WTC11 (cell line): ENCODE data around the gene DNM1. TPM values are rescaled to one million over a fixed set of nuclear protein-coding genes. Genes with fewer than 3 reads are reported as not detected.
A peak's percentile ranks its signal among the peaks of the same experiment; 100 is the strongest.

Experiments
- ATAC-seq: fragments of 200-7000 bp; cut with Tn5 transposase; 2 replicates; pipeline ENCODE4 v1.10.0; 2021; ENCODE audit warnings: mild to moderate bottlenecking, moderate library complexity
- CTCF ChIA-PET: fragments of 300-600 bp; sonication (Branson Sonifier 250); formaldehyde crosslinking; loops from one replicate; lab custom pipeline; 2021; ENCODE audit warnings: antibody characterized with exemption; lab: Charles Lee
- POLR2A ChIA-PET: fragments of 350-600 bp; sonication (Branson Sonifier 250); formaldehyde crosslinking; loops from one replicate; lab custom pipeline; 2021; ENCODE audit warnings: antibody characterized with exemption; lab: Charles Lee
- DNase-seq: peaks from one replicate; pipeline ENCODE4 v3.0.0; 2021; ENCODE audit warnings: low spot score
- H3K27ac Mint-ChIP-seq: 2 replicates; pipeline ENCODE4 v1.8.0; 2021; ENCODE audit warnings: mixed read lengths
- H3K27me3 Mint-ChIP-seq: 2 replicates; pipeline ENCODE4 v1.8.0; 2021; ENCODE audit warnings: low read depth, mild to moderate bottlenecking, moderate library complexity, mixed read lengths
- H3K36me3 Mint-ChIP-seq: 2 replicates; pipeline ENCODE4 v1.8.0; 2021; ENCODE audit warnings: mixed read lengths
- H3K4me1 Mint-ChIP-seq: 2 replicates; pipeline ENCODE4 v1.8.0; 2022; ENCODE audit warnings: mixed read lengths
- H3K4me3 Mint-ChIP-seq: 2 replicates; pipeline ENCODE4 v1.8.0; 2021; ENCODE audit warnings: mild to moderate bottlenecking, moderate library complexity, mixed read lengths
- H3K9me3 Mint-ChIP-seq: 2 replicates; pipeline ENCODE4 v1.8.0; 2021; ENCODE audit warnings: mixed read lengths
- ARID4B ChIP-seq: sonication (generic); formaldehyde crosslinking; IDR thresholded peaks from 2 replicates; pipeline ENCODE4 v1.8.0; 2023; ENCODE audit warnings: missing genetic modification reagents, mild to moderate bottlenecking, borderline replicate concordance
- ATF3 ChIP-seq: sonication (generic); formaldehyde crosslinking; conservative IDR thresholded peaks from 2 replicates; pipeline ENCODE4 v1.8.1; 2022; ENCODE audit warnings: mild to moderate bottlenecking, missing genetic modification reagents
- CREB1 ChIP-seq: sonication (generic); formaldehyde crosslinking; IDR thresholded peaks from 2 replicates; pipeline ENCODE4 v1.8.0; 2023; ENCODE audit warnings: mild to moderate bottlenecking, missing genetic modification reagents
- CREM ChIP-seq: sonication (generic); formaldehyde crosslinking; IDR thresholded peaks from 2 replicates; pipeline ENCODE4 v1.8.1; 2022; ENCODE audit warnings: mild to moderate bottlenecking, missing genetic modification reagents, moderate library complexity
- ELF4 ChIP-seq: sonication (generic); formaldehyde crosslinking; IDR thresholded peaks from 2 replicates; pipeline ENCODE4 v1.8.1; 2022; ENCODE audit warnings: low read depth, mild to moderate bottlenecking, moderate library complexity, missing genetic modification reagents
- ETV6 ChIP-seq: sonication (generic); formaldehyde crosslinking; IDR thresholded peaks from 2 replicates; pipeline ENCODE4 v1.8.1; 2022; ENCODE audit warnings: mild to moderate bottlenecking, missing genetic modification reagents
- GABPB1 ChIP-seq: sonication (generic); formaldehyde crosslinking; IDR thresholded peaks from 2 replicates; pipeline ENCODE4 v1.8.1; 2023; ENCODE audit warnings: mild to moderate bottlenecking, missing genetic modification reagents
- HMGXB4 ChIP-seq: sonication (generic); formaldehyde crosslinking; IDR thresholded peaks from 2 replicates; pipeline ENCODE4 v1.8.1; 2023; ENCODE audit warnings: mild to moderate bottlenecking, moderate library complexity, missing genetic modification reagents
- MYBL2 ChIP-seq: sonication (generic); formaldehyde crosslinking; IDR thresholded peaks from 2 replicates; pipeline ENCODE4 v1.8.1; 2023; ENCODE audit warnings: mild to moderate bottlenecking, moderate library complexity, missing genetic modification reagents
- NR1H2 ChIP-seq: sonication (generic); formaldehyde crosslinking; IDR thresholded peaks from 2 replicates; pipeline ENCODE4 v1.9.0; 2021; ENCODE audit warnings: mild to moderate bottlenecking, moderate library complexity, missing genetic modification reagents
- PREB ChIP-seq: sonication (generic); formaldehyde crosslinking; IDR thresholded peaks from 2 replicates; pipeline ENCODE4 v1.8.1; 2022; ENCODE audit warnings: mild to moderate bottlenecking, missing genetic modification reagents, moderate library complexity, borderline replicate concordance
- USF1 ChIP-seq: sonication (generic); formaldehyde crosslinking; IDR thresholded peaks from 2 replicates; pipeline ENCODE4 v1.8.0; 2022; ENCODE audit warnings: mild to moderate bottlenecking, missing genetic modification reagents
- ZBTB43 ChIP-seq: sonication (generic); formaldehyde crosslinking; IDR thresholded peaks from 2 replicates; pipeline ENCODE4 v1.8.1; 2023; ENCODE audit warnings: mild to moderate bottlenecking, missing genetic modification reagents
- ZNF219 ChIP-seq: sonication (generic); formaldehyde crosslinking; IDR thresholded peaks from 2 replicates; pipeline ENCODE4 v1.8.0; 2023; ENCODE audit warnings: missing genetic modification reagents, mild to moderate bottlenecking, borderline replicate concordance
- ZNF232 ChIP-seq: sonication (generic); formaldehyde crosslinking; IDR thresholded peaks from 2 replicates; pipeline ENCODE4 v1.8.0; 2022; ENCODE audit warnings: mild to moderate bottlenecking, missing genetic modification reagents
- ZNF317 ChIP-seq: sonication (generic); formaldehyde crosslinking; IDR thresholded peaks from 2 replicates; pipeline ENCODE4 v1.8.1; 2023; ENCODE audit warnings: low read depth, mild to moderate bottlenecking, moderate library complexity, missing genetic modification reagents, borderline replicate concordance
- ZNF425 ChIP-seq: fragments of 250-450 bp; sonication (Bioruptor Pico); conservative IDR thresholded peaks from 2 replicates; pipeline ENCODE4 v1.9.0; 2021; ENCODE audit warnings: mild to moderate bottlenecking
- total RNA-seq: library from RNA; stranded (reverse); gene quantifications from 3 replicates; pipeline ENCODE4 v1.2.3, GENCODE V29; 2021

The DNM1 gene
- total RNA-seq, 1 experiment from 2014 or later: 79.0 TPM

- DNase-seq (no peak), ATAC-seq (no peak)
- no peaks in the 10 kb centered on the region for H3K36me3 Mint-ChIP-seq
- no peak overlapping the region for H3K27ac Mint-ChIP-seq
- H3K27me3 Mint-ChIP-seq: peaks cover 18% of the 10 kb centered on the region
- H3K4me3 Mint-ChIP-seq: no peak overlapping the region
- no peak for TF ChIP-seq USF1 (CRISPR knock-in tag)
- no peak for TF ChIP-seq HMGXB4 (CRISPR knock-in tag)
- TF ChIP-seq ETV6 (CRISPR knock-in tag): no peak
- no peak for TF ChIP-seq NR1H2 (CRISPR knock-in tag)
- no peak for TF ChIP-seq ZBTB43 (CRISPR knock-in tag)
- TF ChIP-seq ZNF425 (CRISPR knock-in tag): no peak
- TF ChIP-seq ELF4: no peak
- POLR2A ChIA-PET: no interaction called here
- peaks cover 11% of the 10 kb centered on the region for H3K4me1 Mint-ChIP-seq
- H3K9me3 Mint-ChIP-seq: no peaks in the 10 kb centered on the region
- CTCF ChIA-PET: no interaction called here
Observed at GRCh38 chr9:128208386-128208785, 5.2 kb downstream of the DNM1 start.

GRCh38 chr9:128208946-128209669 lies 5.9 kb downstream of the DNM1 start:
- Mint-ChIP-seq H3K4me3 (no peak overlapping the region), H3K9me3 (no peaks in the 10 kb centered on the region)
- POLR2A ChIA-PET: no interaction called here
- TF ChIP-seq CREM (CRISPR knock-in tag): no peak
- TF ChIP-seq, all 79 proteins: peak for 0
- CTCF ChIA-PET: no interaction called here
- H3K27ac Mint-ChIP-seq: no peak overlapping the region
- no peak for ATAC-seq
- DNase-seq: no peak
- H3K4me1 Mint-ChIP-seq: peaks cover 11% of the 10 kb centered on the region
- no peaks in the 10 kb centered on the region for H3K36me3 Mint-ChIP-seq
- peaks cover 18% of the 10 kb centered on the region for H3K27me3 Mint-ChIP-seq

- Mint-ChIP-seq H3K4me3 (no peak overlapping the region), H3K27me3 (peaks cover 22% of the 10 kb centered on the region), H3K4me1 (no peaks in the 10 kb centered on the region), H3K36me3 (no peaks in the 10 kb centered on the region), H3K9me3 (no peaks in the 10 kb centered on the region), H3K27ac (0 out of 2 replicates have a peak overlapping the region, but pooled peaks have one; percentile 65)
- ChIA-PET POLR2A (no interaction called here), CTCF (interaction anchor here (1.3 to 1.7 kb wide), 3 partner anchors 8 to 28 kb away, joined by 3 to 6 read pairs (median 3); partner anchors contain the start of gene DNM1)
- DNase-seq (no peak), ATAC-seq (no peak)
- no peak for TF ChIP-seq ZNF219
- TF ChIP-seq ZNF317 (CRISPR knock-in tag): no peak
- no peak for TF ChIP-seq PREB (CRISPR knock-in tag)
- TF ChIP-seq ATF3 (CRISPR knock-in tag): no peak
- TF ChIP-seq MYBL2 (CRISPR knock-in tag): no peak
- TF ChIP-seq ZNF232 (CRISPR knock-in tag): no peak
- no peak for TF ChIP-seq CREM (CRISPR knock-in tag)
- TF ChIP-seq GABPB1 (CRISPR knock-in tag): no peak
- no peak for TF ChIP-seq ARID4B (CRISPR knock-in tag)
- no peak for TF ChIP-seq CREB1
Observed at GRCh38 chr9:128211186-128211980, 8.2 kb downstream of the DNM1 start.
